Measurements from ENCODE around the gene APBB1IP.

GRCh38 chr10:26408858-26409494, 29.2 kb upstream of the APBB1IP start:
- TF ChIP-seq CTCF (IDR thresholded peaks at IDR 0.05): no peak
- TF ChIP-seq EZH2phosphoT487 (IDR thresholded peaks at IDR 0.05): no peak
- TF ChIP-seq EZH2 (IDR thresholded peaks at IDR 0.05): no peak
